Measurements from ENCODE around the gene SDHB.

Gene SDHB

DNA sequence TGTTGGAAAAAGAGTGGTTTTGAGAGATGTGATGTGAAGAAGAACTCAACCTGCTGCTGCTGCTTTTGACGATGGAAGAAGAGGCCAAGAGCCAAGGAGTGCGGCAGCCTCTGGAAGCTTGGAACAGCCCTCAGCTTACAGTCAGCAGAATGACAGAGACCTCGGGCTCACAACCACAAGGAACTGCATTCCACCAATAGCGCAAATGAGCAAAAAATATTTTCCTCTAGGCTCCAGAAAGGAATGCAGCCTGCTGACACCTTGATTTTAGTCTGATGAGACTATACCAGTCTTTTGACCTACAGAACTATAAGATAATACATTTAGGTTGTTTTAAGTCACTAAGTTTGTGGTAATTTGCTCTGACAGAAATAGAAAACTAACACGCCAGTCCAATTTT, 10.2 kb downstream of the SDHB start:
- DNase-seq = no peak

DNA sequence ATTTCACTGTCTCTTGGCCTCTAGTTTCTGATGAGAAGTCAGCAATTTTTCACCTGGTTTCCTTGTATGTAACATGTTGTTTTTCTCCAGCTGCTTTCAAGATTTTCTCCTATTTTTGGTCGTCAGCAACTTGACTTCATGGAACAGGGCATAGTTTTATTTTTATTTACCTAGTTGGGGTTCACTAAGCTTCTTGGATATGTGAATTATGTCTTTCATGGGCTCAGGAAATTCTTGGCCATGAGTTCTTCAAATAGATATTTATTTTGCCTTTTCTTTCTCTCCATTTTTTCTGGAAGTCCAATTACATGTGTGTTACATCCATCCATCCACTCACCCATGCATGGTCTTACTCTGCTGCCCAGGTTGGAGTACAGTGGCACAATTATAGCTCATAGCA, 13.7 kb downstream of the SDHB start:
- no peak for DNase-seq

DNA sequence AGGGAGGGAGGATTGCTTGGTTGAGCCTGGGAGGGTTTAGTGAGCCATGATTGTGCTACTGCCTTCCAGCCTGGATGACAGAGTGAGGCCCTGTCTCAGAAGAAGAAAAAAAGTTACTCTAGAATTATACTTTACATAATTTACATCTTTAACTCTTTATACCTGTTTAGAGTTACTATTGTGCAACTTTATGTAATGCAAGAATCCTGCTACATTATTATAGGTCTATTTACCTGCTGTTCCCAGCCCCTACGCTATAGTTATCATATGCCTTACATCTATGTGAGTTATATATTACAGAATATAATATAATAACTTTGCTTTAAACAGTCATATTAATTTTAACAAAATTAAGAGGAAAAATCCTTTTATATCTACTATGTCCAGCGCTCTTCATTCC, 14.3 kb downstream of the SDHB start:
- DNase-seq = no peak

DNA sequence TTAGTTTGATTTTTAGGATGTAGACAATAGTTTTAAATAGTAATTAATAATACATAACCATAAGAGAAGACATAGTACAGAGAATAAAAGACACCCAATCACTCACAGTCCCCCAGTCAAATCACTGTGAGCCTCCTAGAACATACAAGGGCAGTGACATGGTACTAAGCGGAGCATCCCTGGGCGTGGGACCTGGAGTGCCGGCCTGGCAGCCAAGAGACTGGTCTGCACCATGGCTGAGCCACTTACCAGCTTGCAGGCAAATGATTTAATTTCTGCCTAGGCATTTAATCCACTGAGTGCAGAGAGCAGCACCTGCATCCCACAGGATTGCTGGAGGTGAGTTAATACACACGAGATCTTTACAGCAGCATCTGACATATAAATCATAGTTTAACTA, 20.4 kb downstream of the SDHB start:
- DNase-seq = no peak

DNA sequence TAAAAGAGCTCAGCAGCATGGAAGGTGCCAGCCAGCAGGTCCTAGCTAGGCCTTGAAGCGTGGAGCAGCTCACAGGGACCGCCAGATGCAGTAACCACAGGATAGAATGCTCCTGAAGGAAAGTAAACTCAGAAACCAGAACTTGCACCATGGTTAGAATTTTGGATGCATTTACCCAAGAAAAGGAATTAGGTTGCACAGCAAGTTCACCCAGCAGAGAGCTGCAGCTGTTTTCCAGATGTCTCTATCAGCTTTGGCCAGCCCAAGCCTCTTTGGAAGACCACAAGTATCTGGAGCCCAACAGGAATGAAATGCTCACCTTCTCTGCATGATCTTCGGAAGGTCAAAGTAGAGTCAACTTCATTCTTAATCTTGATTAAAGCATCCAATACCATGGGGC, 21.1 kb downstream of the SDHB start:
- no peak for DNase-seq

DNA sequence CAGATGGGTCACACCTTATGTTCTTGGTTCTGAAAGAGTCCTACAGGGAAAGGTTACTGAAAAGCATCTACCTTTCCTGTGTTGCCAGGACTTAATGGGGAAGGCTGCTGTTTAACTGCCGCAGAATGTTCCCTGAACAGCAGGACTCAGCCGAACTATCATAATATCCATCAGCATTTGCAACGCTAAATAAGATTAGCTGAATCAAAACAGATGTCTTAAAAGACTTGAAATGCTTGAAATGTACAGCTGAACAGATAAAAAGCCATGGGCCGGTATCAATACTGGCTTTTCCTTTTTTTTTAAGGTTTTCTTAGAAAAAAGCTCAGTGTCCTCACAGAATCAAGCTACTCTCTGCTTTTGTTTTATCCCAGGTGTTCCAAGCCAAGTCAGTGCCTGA, 22.4 kb downstream of the SDHB start:
- no peak for DNase-seq

DNA sequence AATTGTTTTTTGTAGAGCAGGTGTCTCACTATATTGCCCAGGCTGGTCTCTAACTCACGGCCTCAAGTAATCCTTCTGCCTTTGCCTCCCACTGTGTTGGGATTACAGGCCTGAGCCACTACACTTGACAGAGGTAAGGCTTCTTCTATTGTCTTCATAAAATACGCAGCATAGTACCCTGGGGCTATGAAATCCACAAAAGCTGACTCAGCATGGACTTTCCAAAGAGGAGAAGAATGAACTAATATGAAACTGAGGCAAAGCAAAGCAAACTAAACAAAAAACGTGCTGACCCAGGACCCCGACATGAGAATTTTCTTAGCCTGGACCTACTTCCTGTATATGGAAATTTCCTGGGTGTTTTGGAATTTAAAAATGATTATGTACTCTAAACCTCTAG, 23.6 kb downstream of the SDHB start:
- no peak for DNase-seq

DNA sequence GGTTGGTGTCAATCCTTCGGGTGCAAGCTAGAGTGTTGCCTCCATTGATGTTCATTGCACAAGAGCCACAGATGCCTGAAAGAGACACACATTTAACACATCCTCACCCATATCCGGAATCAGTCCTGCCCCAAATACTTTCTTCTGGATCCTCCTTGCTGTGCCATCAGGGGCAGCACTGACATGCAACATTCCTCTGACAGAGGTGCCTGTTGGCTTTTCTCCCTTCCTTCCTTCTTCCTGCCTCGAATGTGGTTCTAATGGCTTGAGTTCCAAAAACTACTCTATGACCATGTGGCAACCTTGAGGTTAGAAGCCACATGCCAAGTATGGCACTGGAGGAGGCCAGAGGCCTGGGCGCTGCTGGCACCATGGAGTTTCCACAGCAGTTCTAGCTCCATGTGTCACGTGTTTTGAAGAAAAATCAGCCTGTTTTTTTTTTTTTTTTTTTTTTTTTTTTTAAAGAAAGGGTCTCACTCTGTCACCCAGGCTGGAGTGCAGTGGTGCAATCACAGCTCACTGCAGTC, 25.1 kb downstream of the SDHB start:
- no peak for DNase-seq

DNA sequence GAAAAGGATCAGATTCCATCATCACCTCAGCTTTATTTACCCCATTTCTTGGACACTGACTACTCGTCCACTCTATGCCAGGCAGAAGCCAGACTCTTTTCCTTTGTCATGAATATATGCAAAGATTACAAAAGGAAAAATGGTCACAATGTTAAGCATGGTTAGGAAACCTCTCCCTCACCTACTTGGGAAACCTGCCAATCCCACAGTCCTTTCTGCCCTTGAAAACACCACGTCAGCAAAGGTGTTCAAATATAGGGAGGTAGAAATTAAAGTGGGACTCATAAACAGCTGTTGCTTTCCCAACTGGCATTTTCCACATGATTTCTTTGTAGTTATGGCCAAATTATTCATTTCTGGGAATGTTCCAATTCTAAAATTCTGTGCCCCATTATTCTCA, 25.9 kb downstream of the SDHB start:
- DNase-seq = no peak

DNA sequence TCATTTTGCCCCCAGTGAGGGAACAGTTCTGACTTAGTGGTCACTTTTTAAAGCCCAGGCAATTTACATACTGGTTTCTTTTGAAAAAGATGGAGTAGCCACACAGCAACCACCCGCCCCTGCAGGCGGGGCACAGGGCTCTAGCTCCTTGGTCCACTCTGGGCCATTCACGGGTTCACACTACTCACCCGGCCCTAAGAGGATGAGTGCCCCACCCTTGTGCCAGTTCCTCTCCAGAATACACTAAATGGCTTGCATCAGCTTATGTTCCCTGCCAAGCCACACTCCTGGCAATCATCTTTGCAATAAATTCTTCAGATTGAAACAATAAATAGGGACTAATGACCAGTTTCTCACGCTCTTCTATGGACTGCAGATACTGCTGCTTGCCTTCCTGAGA, 26.4 kb downstream of the SDHB start:
- no peak for DNase-seq

DNA sequence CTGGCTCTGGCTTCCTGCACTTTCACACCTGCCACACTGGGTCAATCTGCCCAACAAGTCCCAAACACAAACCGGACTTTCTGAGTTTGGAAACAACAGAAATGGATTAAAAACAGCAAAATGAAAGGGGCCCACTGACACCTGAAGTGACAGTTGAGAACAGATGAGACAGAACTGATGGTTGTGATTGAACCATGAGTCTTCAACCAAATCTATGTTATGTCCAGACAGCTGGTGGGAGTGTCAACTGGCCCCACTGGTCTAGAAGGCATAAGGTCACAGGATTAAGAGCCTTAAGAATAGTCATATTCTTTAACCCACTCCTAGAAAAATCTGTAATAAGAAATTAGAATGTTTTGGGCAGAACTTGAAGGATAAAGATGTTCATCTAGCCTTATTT, 29.1 kb downstream of the SDHB start:
- no peak for DNase-seq

DNA sequence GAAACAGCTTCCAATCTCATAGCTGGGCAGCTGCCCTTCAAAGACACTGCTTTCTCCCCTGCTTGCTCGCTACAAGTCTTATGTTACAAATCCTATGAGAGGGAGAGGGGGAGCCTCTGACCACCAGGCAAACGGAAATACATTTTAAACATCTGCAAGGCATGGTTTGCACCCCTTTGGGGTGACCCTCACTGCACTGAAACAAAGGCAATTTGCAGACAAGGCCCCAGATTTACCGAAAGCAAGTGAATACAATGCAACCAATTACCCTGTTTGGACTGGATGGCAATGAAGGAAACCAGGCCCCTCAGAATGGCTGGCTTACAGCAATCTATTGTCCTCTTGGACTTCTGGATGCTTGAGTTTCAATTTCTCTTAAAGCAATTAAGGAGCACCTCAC, 30.3 kb downstream of the SDHB start:
- DNase-seq = peak; percentile 47

DNA sequence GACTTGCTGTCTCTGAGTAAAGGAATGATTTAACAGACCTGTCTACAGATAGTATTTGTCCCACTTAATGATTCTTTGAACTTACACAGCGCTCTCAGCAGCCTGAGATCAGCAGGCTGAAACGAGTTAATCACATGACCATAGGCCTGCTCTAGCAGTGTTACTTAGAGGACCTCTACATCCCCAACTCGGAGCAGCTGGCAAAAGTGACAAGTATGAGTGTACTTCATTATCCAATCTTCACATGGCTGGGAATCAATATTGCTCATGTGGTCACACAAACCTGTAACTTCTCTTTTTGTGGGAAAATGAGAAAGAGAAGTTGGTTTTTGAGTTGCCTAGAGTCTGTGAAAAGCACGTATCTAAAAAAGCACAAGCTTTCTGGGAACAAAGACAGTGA, 30.7 kb downstream of the SDHB start:
- DNase-seq = peak; percentile 23

DNA sequence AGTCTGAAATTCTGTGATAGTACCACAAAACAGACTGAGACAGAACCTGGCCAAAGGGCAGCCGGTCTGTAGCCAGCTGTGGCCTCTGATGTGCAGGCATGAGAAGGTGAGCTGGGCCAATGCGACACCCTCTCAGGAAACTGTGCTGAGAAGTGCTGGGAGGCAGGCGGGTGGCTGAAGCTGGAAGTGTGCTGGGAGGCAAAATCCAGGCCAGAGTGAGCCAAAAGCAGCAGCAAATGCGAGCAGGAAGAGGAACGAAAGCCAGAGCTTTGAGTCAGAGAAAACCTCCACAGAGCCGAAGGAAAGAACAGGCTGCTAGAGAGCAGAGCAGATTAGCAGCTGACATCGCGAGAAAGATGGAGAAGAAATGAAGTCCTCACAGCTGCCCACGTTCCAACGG, 31.9 kb downstream of the SDHB start:
- no peak for DNase-seq

DNA sequence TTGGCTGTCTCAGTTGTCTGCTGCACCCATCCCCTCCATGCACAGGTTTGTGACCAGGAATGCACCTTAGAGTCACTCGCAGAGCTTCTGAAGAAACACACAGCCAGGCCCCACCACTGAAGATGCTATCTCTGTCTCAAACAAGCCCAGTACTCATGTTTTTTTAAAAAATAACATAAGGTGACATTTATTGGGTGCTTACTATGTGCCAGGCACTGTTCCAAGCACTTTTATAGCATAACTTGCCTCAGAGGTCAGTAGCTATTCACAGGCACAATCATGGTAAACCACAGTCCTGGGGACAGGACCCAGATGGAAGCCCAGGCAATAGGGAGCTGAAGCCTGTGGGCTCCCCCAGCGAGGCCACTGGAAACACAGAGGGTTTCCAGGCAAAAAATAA, 33.3 kb downstream of the SDHB start:
- DNase-seq = no peak

DNA sequence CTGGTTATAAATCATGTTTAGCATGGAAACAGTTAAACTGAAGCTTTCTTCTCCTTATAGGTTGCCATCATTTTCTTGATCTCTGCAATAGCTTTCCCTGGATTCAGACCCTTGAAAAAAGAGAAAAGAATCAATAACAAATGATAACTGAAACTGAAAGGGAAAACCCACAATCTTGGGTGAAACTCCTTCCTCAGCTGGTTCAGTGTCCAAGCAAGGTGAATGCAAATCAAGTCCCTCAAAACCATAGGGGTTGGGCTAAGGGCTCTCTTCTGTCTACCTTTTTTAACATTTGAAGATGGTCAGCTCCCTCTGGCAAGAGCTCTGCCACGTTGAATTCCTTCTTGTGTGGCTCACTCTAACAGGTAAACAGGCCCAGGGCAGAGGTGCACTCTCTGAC, 35.0 kb downstream of the SDHB start:
- no peak for DNase-seq

DNA sequence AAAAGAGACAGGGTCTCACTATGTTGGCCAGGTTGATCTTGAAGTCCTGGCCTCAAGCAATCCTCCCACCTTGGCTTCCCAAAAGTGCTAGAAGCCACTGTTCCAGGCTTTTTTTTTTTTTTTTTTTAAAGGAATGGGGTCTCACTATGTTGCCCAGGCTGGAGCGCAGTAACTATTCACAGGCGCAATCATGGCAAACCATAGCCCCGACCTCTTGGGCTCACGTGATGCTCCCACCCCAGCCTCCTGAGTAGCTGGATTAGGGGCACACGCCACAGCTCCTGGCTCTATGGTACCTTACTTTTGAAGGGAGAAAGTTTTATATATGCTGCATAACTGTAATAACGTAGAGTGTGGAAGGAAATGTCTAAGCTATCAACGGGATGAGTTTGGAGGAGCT, 36.4 kb downstream of the SDHB start:
- no peak for DNase-seq

DNA sequence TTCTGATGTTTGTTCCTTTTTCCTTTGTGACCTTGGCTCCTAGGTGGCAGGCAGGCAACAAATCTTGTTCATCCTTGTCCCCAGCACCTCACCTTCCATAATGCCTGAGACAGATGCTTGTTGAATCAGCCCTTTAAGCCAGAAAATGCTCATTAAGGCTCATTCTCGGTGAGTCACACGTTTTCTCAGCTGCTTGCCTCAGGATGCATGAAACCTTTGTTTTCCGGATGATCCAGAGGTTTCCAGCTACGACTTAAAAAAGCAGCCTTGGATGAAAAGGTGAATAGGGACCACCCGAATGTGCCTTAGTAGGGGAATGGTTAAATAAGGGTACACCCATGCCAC, 37.5 kb downstream of the SDHB start:
- DNase-seq = no peak

DNA sequence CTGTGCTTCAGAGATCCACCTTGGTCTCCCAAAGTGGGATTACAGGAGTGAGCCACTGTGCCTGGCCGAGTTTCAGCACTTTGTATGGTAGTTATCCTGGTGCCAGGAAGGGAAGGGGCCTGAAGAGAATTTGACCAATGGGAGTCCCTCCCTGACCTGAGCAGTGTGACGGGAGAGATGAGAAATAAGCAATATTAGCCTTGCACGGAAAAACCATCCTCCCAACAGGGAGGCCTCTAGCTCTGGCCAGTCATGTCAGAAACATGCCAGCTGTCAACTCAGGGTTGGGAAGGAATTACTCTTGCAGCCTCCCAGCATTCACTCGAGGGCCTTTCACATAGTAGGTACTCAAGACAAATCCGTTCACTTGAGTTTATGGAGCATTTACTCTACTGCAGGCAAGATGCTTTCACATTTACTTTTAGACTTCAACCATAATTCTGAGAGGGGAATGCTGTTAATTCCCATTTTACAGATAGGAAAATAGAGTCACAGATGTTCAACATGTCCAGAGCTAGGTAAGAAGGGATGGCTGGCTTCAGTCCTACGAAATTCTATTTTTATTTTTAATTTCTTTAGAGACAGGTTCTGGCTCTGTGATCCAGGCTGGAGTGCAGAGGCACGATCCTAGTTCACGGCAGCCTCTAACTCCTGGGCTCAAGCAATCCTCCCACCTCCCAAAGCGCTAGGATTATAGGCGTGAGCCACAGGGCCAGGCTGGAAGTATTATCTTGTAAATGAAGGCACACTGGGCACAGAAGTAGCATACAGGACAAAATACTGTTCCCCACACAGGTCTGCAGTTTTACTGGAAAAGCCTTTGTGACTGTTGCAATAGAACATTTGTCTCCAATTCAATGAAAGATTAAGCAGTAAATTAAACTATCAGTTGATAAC, 38.9 kb downstream of the SDHB start:
- peak; percentile 52 for DNase-seq

DNA sequence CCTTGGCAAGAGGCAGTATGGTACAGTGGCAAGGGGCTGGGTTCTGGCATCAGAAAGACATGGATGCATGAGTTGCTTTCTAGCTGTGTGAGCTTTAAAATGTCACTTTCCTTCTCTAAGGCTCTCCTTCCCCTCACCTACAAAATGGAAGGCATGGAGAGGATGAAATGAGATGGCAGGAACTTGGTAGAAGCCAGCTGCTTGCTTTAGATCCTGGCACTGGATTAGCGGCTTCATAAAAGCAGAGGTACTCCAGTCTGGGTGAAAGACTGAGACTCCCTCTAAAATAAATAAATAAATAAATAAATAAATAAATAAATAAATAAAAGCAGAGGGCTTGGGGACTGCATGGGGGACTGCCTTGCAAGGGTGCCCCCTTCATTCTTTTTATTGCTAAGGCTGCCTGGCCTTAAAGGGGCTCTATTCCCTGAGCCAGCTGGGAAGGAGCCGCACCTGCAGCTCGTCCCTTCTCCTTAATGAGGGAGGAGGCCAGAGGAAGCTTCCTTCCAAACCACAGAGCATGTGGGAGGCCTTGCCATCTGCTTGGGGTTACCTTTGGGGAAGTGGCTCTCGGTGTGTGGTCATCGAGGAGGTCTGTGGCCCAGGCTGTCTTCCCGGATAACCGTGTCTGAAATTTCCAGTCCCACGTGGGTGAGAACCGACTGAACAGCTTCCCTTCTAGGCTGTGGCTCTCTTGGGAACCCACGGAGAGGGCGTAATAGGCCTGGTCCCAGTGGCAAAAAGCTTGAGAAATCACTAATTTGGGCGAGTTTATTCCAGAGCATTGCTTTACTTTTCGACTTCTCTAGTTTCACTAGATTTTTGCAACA, 40.1 kb downstream of the SDHB start:
- no peak for DNase-seq

DNA sequence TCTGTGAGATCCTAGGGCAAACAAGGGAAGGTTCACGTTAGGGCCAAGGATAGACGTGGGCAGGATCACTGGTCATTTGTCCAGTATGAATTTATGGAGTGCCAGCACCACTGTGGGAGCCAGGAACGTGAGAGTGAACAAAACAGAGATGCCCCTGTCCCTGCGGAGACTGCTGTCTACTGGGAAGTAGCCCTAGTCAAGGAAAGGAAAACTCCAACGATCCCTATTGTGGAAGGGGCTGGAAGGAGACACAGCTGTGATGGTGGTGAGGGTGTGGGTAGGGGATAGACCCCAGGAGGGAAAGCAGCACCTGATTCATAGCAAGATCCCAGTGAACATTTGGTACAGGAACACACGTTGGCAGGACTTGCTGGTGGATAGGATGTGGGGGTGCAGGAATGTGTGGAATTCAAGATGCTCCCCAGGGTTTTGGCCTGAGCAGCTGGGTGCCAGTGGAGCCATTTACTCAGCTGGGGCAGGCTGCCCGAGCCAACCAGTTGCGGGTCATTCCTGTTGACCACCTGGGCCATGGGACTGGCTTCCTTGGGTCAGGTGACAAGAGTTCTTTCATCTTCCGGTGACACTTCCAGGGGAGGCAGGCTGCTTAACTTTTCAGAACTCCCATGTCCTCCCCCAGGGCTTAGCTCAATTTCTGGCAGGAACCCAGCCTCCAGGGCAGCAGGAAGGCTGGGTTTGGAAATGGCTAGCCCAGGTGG, 40.9 kb downstream of the SDHB start:
- DNase-seq = no peak

DNA sequence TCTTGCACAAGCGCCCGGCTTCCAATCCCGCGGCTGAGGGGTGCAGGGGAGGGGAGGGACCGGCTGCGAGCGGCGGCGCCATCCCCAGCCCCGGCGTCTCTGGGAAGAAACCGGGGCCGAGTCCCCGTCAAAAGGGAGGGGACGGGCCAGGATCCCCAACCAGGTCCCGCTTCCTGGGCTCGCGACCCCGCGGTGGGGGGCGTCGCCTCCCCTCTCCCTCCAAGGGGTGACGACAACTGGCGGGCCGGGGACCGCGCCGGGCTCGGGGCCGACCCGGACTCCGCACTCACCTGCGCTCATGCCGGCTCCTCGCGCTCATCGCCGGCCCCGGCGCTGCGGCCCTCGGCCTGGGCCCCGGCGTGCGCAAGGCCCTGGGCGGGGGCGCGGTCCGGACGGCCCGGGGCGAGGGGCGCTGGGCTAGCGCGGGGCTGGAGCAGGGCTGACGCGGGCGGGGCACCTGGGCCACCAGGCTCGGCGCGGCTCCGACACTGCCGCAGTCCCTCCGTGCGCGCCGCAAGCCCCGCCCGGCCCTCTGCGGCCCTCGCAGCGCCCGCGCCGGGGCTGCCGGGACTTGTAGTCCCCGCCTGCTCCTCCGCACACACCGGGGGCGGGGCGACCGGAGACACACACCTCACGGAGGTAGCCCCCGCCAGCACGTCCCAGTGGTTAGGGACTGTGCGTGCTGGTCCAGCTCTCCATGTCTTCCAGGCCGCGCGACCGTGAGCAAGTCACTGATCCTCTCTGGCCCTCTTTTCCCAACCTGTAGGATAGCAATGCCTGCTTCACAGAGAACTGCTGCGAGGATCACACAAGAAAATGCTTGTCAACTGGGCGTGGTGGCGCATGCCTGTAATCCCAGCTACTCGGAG, 42.2 kb downstream of the SDHB start, which contains the start of gene ATP13A2:
ATP13A2 (minus strand) TSS at position 490 of the 869 bp plus-strand sequence; CDS start at position 300, 190 bp downstream.
- peak; percentile 95 for DNase-seq
